ENCODE results near the gene MICU1. TPM values are rescaled to one million over a fixed set of nuclear protein-coding genes. Genes with fewer than 3 reads are reported as not detected.
"Not testable (repeated sequence)": the region's sequence is repeated elsewhere in the genome, so short reads cannot be mapped to it uniquely, and the experiment has no call there.

The MICU1 gene
- total RNA-seq, 4 donors from 2014 or later: 31.7 to 82.5 (median 37.1) TPM

DNA sequence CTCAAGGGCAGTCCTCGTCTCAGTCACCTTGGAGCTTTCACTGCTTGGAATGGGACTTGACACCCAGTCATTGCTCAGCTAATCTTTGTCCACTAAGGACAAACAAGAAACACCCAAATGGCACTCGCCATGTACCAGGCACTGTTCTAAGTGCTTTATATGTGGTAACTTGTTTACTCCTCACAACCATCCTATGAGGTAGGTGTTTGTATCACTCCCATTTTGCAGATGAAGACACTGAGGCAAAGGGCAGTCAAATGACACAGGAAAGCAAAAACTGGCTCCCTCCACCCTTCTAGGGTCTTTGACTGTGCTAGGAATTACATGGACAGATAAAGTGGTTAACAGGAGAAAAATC is 295.8 kb downstream of the MICU1 start:
- Histone ChIP-seq H3K9me3 (no peaks in the 10 kb centered on the region), H3K36me3 (peaks cover 0 to 20% (median 0%) of the 10 kb centered on the region in 3 donors), H3K27me3 (no peaks in the 10 kb centered on the region), H3K4me3 (no peak overlapping the region), H3K4me1 (peaks cover 9 to 64% (median 49%) of the 10 kb centered on the region in 4 donors), H3K27ac (peak overlapping the region in 2 of 4 donors; percentile 45 to 59)
- DNase-seq: no peak
- TF ChIP-seq, protein P1, sequence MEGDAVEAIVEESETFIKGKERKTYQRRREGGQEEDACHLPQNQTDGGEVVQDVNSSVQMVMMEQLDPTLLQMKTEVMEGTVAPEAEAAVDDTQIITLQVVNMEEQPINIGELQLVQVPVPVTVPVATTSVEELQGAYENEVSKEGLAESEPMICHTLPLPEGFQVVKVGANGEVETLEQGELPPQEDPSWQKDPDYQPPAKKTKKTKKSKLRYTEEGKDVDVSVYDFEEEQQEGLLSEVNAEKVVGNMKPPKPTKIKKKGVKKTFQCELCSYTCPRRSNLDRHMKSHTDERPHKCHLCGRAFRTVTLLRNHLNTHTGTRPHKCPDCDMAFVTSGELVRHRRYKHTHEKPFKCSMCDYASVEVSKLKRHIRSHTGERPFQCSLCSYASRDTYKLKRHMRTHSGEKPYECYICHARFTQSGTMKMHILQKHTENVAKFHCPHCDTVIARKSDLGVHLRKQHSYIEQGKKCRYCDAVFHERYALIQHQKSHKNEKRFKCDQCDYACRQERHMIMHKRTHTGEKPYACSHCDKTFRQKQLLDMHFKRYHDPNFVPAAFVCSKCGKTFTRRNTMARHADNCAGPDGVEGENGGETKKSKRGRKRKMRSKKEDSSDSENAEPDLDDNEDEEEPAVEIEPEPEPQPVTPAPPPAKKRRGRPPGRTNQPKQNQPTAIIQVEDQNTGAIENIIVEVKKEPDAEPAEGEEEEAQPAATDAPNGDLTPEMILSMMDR (IDR thresholded peaks at IDR 0.05): no peak
- no peak for TF ChIP-seq POLR2A (IDR thresholded peaks at IDR 0.05)

DNA sequence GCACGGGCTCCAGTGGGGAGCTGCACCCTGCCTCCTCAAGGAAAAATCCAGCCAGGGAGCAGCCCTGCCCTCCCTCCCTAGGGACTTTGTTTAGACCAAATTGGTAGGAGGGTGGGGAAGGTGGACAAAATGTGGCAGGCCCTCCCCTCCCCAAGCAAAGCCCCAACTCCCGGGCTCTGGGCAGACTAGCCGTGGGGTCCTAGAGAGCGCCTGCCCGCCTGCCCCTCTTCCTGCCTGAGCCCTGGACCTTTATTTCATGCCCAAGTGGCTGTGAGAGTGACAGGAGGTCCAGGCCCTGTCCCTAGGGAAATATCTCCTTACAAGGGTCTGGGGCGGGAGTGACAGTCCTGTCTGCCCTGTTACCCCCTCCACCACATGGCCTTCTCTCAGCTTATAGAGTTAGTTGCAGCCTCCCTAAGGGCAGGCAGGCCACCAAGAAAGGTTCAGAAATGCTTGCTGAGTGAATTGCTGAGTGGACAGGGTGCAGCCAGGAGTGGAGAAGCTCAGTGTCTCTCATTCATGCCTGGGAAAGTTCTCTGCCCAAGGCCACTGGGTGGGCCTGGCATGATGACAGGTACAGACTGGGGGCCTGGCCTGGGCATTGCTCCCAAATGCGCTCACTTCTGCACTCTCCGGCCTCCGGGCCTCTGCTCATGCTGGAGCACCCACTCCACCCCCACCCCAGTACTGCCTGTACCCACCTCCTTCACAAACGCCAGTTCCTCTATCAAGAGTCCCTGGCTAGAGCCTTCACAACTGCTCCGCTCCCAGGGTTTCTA is 296.4 kb downstream of the MICU1 start:
- TF ChIP-seq, protein P1 (IDR thresholded peaks at IDR 0.05): no peak
- no peak for TF ChIP-seq POLR2A (IDR thresholded peaks at IDR 0.05)
- Histone ChIP-seq H3K36me3 (peaks cover 0 to 15% (median 0%) of the 10 kb centered on the region in 3 donors), H3K4me3 (no peak overlapping the region), H3K4me1 (peaks cover 9 to 61% (median 45%) of the 10 kb centered on the region in 4 donors), H3K27ac (peak overlapping the region in 2 of 4 donors; percentile 45 to 59), H3K27me3 (no peaks in the 10 kb centered on the region), H3K9me3 (no peaks in the 10 kb centered on the region)
- DNase-seq: no peak

- peak overlapping the region in 3 of 4 donors; percentile 43 to 59 (median 45) for H3K27ac ChIP-seq
- H3K36me3 ChIP-seq: peaks cover 0 to 9% (median 0%) of the 10 kb centered on the region in 3 donors
- peaks cover 9 to 54% (median 42%) of the 10 kb centered on the region in 4 donors for H3K4me1 ChIP-seq
- TF ChIP-seq POLR2A (IDR thresholded peaks at IDR 0.05): no peak
- TF ChIP-seq, protein P1 (IDR thresholded peaks at IDR 0.05): no peak
- no peak for DNase-seq
- H3K4me3 ChIP-seq: no peak overlapping the region
- no peaks in the 10 kb centered on the region for H3K9me3 ChIP-seq
- H3K27me3 ChIP-seq: no peaks in the 10 kb centered on the region
Observed at GRCh38 chr10:72328829-72329204, 297.1 kb downstream of the MICU1 start.

GRCh38 chr10:72328045-72328828 is 297.6 kb downstream of the MICU1 start:
- Histone ChIP-seq H3K27ac (peak overlapping the region; percentile 2 to 59 (median 44)), H3K9me3 (no peaks in the 10 kb centered on the region), H3K4me3 (no peak overlapping the region), H3K27me3 (no peaks in the 10 kb centered on the region), H3K4me1 (peaks cover 9 to 51% (median 41%) of the 10 kb centered on the region in 4 donors), H3K36me3 (peaks cover 0 to 3% (median 0%) of the 10 kb centered on the region in 3 donors)
- DNase-seq: peak in 2 of 3 donors; percentile 78 to 79
- no peak for TF ChIP-seq POLR2A (IDR thresholded peaks at IDR 0.05)
- TF ChIP-seq, protein P1 (IDR thresholded peaks at IDR 0.05): peak in 5 of 6 experiments; percentile 19 to 65 (median 56)

DNA sequence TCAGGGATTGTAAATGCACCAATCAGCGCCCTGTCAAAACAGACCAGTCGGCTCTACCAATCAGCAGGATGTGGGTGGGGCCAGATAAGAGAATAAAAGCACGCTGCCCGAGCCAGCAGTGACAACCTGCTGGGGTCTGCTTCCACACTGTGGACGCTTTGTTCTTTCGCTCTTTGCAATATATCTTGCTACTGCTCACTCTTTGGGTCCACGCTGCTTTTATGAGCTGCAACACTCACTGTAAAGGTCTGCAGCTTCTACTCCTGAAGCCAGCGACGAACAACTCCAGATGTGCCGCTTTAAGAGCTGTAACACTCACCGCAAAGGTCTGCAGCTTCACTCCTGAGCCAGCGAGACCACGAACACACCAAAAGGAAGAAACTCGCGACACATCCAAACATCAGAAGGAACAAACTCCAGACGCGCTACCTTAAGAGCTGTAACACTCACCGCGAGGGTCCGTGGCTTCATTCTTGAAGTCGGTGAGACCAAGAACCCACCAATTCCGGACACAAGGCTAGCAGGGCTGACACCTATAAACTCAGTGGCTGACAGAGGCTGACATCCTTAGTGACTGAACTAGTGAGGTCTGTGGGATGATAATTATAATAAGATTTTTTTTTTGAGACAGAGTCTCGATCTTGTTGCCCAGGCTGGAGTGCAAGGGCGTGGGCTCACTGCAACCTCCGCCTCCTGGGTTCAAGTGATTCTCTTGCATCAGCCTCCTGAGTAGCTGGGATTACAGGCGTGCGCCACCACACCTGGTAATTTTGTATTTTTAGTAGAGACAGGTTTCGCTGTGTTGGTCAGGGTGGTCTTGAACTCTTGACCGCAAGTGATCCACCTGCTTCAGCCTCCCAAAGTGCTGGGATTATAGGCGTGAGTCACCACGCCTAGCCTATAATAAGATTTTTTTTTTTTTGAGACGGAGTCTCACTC is 298.9 kb downstream of the MICU1 start:
- H3K4me3 ChIP-seq: peak overlapping the region in 3 of 4 donors; percentile 9 to 27 (median 24)
- peak overlapping the region; percentile 36 to 68 (median 50) for H3K27ac ChIP-seq
- TF ChIP-seq, protein P1 (IDR thresholded peaks at IDR 0.05): peak in 1 of 6 experiments; percentile 3
- TF ChIP-seq POLR2A (IDR thresholded peaks at IDR 0.05): peak; percentile 28 to 39

DNA sequence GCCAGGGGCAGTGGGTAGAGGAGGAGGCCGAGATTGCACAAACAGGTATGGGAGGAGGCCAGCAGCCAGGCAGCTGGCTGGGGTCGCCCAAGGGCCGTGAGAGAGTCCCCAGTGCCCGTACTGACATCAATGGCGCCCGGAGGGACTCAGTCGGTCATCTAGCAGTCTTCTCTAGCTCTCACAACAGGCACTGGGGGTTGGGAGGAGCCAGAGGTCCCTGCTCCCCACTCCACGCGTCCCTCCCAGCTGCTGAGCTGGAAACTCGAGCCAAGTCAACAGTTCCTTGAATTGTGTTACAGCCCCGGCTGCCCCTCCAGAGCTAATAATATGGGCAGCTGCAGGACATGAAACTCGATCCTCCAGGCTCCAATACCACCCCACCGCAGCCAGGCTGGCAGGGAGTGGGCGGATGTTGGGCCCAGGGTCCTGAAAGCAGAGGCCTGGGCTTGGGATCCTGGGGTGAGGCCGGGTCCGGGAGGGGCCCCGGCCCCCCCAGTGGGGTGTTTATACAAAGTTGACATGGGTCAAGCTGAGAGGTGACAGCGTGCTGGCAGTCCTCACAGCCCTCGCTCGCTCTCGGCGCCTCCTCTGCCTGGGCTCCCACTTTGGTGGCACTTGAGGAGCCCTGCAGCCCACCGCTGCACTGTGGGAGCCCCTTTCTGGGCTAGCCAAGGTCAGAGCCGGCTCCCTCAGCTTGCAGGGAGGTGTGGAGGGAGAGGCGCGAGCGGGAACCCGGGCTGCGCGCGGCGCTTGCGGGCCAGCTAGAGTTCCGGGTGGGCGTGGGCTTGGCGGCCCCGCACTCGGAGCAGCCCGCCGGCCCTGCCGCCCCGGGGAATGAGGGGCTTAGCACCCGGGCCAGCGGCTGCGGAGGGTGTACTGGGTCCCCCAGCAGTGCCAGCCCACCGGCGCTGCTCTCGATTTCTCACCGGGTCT is 300.4 kb downstream of the MICU1 start:
- DNase-seq, H3K36me3 ChIP-seq: not testable (repeated sequence)
- H3K27ac ChIP-seq: peak overlapping the region; percentile 1 to 45 (median 37)

More for the DNA sequence above, 298.9 kb downstream of the MICU1 start:
- not testable (repeated sequence) for H3K36me3 ChIP-seq, H3K27me3 ChIP-seq, H3K9me3 ChIP-seq
- H3K4me1 ChIP-seq: peaks cover 7 to 51% (median 34%) of the 10 kb centered on the region in 4 donors
- peak in 1 of 3 donors; percentile 77 for DNase-seq

More for the DNA sequence above, 300.4 kb downstream of the MICU1 start:
- peaks cover 0 to 46% (median 32%) of the 10 kb centered on the region in 4 donors for H3K4me1 ChIP-seq
- not testable (repeated sequence) for H3K9me3 ChIP-seq, H3K4me3 ChIP-seq, H3K27me3 ChIP-seq
